HG02943 (cell line): ENCODE data around the gene ABCA13.

Experiments
- ATAC-seq: cut with Tn5 transposase; IDR thresholded peaks from one replicate; pipeline ENCODE4 v1.9.1; 2021; ENCODE audit warnings: mild to moderate bottlenecking, low read depth, moderate library complexity; ENCODE audit not compliant: unreplicated experiment

The ABCA13 gene

GRCh38 chr7:48242846-48243245, 71.6 kb downstream of the ABCA13 start:
- ATAC-seq = no peak

DNA sequence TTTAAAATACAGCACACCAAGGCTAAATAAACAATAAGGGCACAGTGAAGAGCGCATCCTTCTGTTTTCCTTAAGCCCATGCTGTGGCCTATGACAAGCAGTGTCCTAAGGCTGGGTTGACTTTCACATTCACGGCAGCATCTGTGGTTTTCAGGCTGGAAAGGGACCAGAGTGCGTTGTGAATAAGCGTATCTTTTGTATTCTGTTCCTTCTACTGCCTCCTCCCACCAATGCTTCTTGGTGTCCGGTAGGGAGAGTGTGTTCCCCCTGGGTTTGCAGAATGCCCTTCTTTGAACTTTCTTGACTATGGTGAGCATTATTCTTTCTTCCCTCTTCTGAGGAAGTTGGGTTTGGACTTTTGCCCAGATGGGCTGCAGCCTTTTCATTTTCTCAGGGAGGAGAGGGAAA, 73.6 kb downstream of the ABCA13 start:
- no peak for ATAC-seq

- peak; percentile 70 for ATAC-seq
Measured at GRCh38 chr7:48245751-48246472, 74.7 kb downstream of the ABCA13 start.

DNA sequence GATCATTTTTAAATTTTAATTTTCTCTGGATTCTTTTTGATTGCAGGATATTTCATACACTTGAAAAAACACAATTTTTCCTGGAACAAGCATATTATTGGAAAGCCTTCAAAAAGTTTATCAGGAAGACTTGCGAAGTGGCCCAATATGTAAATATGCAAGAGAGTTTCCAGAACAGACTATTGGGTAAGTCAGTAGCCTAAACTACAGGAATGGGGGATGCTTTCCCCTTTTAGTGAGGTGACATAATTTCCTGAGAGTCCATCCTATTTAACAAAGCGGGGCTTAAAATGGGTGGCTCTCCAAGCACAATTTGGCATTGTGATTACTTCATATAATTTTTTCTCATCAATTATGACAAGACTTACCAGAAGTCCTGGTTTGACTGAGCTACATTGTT, 77.9 kb downstream of the ABCA13 start:
- no peak for ATAC-seq

DNA sequence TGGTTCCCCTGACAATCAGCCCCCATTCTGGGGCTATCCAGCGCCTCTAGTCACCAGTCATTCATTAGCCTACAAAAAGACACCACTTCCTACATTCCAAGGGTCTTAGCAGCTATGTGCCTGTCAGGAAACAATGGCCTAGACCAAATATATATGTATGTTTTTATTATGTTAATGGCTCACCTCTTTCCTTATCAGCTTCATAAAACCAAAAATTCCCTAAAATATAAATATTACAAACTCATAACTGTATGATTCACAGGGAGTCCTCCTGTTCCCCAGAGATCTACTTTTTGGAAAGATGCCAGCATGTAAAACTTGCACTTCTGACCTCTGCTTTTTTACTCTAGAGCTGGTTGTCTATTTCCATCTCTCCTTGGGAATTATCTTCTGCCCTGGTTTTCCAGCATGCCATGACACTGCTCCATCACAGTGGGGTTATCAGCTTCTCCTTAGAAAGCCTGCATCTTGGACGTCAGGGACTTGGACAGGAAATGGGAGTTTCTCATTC, 79.2 kb downstream of the ABCA13 start:
- no peak for ATAC-seq

DNA sequence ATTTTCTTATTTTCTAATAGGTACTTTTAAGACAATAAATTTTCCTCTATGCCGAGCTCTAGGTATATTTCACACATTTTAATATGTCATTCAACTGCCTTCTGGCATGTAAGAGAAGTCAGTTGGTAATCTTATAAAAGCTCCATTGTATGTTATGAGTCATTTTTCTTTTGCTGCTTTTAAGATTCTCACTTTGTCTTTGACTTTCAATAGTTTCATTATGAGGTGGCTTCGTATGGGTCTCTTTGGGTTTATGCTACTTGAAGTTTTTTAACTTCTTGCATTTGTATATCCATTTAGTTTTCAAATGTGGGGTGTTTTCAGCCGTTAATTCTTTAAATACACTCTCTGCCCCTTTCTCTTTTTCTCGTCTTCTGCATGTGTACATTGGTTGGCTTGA, 80.5 kb downstream of the ABCA13 start:
- ATAC-seq = peak; percentile 78

GRCh38 chr7:48252995-48253394, 81.7 kb downstream of the ABCA13 start:
- ATAC-seq = no peak

GRCh38 chr7:48255046-48255445, 83.8 kb downstream of the ABCA13 start:
- no peak for ATAC-seq

- no peak for ATAC-seq
Measured at GRCh38 chr7:48259463-48260280, 88.4 kb downstream of the ABCA13 start.

GRCh38 chr7:48261696-48262095, 90.4 kb downstream of the ABCA13 start:
- no peak for ATAC-seq

- ATAC-seq = no peak
Measured at GRCh38 chr7:48262606-48263310, 91.5 kb downstream of the ABCA13 start.

GRCh38 chr7:48263311-48263650, 92.0 kb downstream of the ABCA13 start:
- no peak for ATAC-seq

- ATAC-seq = no peak
Measured at GRCh38 chr7:48269066-48269465, 97.8 kb downstream of the ABCA13 start.

GRCh38 chr7:48274662-48275061, 103.4 kb downstream of the ABCA13 start:
- ATAC-seq = no peak

- ATAC-seq = no peak
Measured at GRCh38 chr7:48279420-48279819, 108.2 kb downstream of the ABCA13 start.

GRCh38 chr7:48280100-48280499, 108.8 kb downstream of the ABCA13 start:
- ATAC-seq = no peak

DNA sequence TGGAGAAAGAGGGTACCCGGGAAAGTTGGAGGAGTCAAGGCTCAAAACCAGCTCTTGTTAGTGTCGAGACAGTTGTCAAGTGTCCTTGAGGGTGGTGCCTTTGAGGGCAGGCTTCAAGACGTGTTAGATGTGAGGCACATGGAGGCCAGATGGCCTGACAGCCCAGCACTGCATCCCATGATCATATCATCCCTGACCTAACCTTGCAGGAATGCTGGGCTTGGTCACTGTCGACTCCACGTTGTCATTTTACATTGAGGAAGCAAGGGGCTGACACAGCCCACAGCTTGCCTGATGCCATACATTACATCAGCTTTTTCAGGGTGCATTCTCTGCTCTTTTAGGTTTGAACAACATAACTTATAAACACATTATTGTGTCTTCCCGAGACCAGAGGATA, 114.1 kb downstream of the ABCA13 start:
- ATAC-seq = no peak

DNA sequence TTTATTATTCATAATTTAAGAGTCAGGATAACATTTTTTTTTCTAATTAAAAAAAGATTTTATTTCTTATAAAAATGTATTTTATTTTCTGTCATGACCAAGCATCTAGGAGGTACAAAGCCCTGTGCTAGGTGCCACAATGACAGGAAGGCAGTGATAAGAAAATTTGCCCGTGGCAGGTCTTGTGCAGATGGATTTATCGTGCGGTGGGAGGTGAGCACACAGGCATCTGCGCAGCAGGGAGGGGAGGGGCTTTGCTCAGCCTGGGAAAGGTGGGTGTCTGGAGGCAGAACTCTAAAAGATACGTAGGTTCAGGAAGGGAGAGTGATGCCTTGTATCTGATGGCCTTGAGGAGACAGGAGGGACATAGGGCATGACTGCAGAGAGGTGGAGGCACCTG, 115.6 kb downstream of the ABCA13 start:
- ATAC-seq = no peak

DNA sequence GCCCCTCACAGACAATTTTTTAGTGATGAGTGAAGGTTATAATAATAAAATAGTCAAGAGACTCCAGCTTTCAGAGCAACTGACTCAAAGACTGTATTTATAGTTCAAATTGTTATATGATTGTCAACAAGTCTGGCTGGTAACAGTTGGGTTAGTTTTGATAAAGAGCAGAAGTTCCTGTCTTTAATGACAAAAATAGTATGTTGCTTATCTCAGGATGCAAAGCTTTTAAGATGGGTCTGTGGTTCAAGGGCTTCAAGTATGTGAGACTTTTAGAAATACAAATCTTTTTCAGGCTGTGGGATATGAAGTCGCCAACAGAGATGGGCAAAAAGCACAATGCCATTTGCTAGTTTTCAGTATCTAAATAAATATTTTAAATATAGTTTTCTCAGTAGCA, 118.4 kb downstream of the ABCA13 start:
- no peak for ATAC-seq

- no peak for ATAC-seq
Measured at GRCh38 chr7:48292949-48293348, 121.7 kb downstream of the ABCA13 start.

DNA sequence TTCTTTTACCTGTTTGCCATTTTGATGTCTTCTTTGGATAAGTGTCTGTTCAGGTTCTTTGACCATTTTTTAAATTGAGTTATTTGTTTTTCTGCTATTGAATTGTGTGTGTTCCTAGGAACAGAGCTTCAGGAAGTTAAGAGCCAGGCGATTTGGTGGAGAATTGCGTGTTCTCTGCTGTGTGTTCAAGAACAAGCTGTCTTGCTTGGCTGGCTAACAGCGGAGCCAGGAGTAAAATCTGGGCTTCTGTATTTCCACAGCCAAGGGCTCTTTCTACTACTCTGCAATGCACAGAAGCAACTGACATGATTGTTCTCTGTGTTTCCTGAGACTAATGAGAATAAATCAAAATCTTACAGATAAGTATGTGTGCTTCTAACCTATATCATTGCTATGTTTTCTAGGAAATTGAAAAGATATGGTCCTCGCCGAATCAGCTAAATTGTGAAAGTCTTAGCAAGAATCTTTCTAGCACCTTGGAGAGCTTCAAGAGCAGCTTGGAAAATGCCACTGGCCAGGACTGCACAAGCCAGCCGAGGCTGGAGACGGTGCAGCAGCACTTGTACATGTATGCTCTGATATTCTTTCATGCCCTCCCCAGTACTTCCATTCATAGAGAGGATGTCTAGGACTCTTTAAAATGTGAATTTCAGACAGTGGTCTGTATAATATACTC, 124.2 kb downstream of the ABCA13 start:
- ATAC-seq = no peak
